ENCODE measurements around the gene KBTBD12.
"Not testable (repeated sequence)": the region's sequence is repeated elsewhere in the genome, so short reads cannot be mapped to it uniquely, and the experiment has no call there.

The KBTBD12 gene

GRCh38 chr3:127903611-127904375 lies 11.2 kb upstream of the KBTBD12 start:
- no peak for DNase-seq (ENCODE audit: low read depth)

DNA sequence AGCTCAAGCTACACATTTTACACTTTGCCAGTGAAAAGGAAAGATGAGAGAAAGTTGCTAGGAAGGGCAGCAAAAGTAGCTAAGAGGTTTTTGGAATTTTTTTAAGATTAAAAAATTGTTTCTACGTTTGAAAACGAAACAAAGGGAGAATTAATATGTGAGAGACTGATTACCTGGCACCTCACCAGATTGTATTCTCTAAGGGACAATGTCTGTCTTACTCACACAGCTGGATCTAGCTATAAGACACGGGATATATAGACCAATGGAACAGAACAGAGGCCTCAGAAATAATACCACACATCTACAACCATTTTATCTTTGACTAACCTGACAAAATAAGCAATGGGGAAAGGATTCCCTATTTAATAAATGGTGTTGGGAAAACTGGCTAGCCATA lies 9.5 kb upstream of the KBTBD12 start:
- no peak for DNase-seq (ENCODE audit: low read depth)

DNA sequence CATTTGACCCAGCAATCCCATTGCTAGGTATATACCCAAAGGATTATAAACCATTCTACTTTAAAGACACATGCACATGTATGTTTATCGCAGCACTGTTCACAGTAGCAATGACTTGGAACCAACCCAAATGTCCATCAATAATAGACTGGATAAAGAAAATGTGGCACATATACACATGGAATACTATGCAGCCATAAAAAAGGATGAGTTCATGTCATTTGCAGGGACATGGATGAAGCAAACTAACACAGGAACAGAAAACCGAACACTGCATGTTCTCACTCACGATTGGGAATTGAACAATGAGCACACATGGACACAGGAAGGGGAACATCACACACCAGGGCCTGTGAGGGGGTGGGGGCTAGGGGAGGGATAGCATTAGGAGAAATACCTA lies 8.4 kb upstream of the KBTBD12 start:
- not testable (repeated sequence) for DNase-seq (ENCODE audit: low read depth)

GRCh38 chr3:127908202-127908601 lies 6.8 kb upstream of the KBTBD12 start:
- DNase-seq (ENCODE audit: low read depth) = no peak

DNA sequence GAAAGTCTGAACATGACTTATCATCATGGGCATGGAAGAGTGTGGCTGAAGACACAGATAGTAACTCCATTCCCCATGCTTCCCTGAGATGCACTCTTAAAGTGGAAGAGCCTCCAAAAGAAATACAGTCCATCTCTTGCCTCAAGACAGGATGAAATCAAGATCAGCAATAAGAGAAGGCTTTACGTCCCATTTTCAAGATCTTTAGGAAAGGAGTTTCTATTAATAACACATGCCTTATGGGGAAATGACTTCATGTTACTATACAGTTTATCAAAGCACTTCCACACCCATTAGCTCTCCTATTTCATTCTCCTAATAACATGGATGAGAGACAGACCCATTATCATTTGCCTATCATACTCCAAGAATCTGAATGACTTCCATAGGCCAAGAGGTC lies 6.1 kb upstream of the KBTBD12 start:
- no peak for DNase-seq (ENCODE audit: low read depth)

DNA sequence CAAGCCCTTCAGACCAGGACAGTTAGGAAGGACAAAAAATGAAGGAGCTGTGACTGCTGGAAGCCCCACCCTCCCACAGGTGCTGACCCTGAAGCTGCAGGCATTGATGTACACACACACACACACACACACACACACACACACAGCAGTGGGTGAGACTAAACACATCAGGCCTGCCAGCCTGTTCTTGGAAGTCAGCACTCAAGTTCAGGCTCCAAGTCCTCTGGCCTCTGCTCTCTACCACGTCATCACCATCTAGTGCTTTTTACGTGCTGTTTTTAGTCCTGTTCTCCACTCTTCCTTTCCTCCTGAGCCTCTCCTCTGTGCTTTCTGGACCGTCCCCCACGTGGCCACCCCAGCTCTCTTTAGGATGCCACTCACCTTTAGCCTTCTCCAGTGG lies 5.4 kb upstream of the KBTBD12 start:
- DNase-seq (ENCODE audit: low read depth) = no peak

GRCh38 chr3:127911421-127911931 lies 3.6 kb upstream of the KBTBD12 start:
- no peak for DNase-seq (ENCODE audit: low read depth)

DNA sequence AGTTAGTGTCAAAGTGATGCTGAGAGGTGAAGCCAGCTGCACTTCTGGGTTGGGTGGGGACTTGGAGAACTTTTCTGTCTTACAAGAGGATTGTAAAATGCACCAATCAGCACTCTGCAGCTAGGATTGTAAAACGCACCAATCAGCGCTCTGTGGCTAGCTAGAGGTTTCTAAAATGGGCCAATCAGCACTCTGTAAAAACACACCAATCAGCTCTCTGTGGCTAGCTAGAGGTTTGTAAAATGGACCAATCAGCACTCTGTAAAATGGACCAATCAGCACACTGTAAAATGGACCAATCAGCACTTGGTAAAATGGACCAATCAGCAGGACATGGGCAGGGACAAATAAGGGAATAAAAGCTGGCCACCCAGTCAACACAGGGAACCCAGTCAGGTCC lies 1.2 kb upstream of the KBTBD12 start:
- DNase-seq (ENCODE audit: low read depth) = not testable (repeated sequence)

DNA sequence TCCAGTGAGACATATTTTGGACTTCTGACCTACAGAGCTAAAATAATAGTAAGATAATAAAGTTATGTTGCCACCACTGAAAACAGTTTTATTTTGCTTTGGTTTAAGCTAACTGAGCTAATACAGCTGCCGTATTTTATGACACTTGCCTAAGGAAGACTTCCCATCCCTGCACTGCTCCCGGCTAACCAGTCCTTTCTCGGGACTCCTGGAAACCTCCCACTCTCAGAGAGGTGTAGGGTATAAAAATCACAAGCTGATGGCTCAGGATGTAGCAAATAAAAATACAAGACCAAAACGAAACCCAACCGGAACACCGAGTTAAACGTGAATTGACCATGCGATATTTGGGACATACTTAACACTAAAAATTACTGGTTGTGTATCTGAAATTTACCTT lies 448 bp upstream of the KBTBD12 start:
- no peak for DNase-seq (ENCODE audit: low read depth)

DNA sequence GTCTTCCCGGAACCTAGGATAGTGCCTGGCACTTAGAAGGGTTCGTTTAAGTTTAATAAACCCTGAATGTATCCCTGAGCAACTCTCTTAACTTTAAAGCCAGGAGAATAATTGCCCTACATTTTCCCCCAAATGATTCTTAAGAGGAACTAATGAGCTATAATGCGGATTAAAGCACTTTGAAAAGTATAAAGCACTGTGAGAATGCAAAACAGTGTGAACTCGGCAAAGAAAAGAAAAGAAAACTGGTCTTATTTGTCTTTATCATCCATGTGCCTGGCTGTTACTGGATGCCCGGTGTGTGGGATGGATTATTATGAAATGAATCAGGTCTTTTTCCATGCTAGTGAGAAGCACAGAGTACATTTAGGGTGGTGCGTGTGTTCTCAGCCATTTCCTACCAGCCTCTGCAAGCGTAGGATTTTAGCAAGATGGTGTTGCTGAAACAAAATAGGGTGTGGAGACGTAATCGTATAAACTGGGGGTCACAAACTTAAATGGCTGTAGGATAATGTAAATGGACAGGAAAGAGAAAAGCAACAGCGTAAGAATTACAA lies 983 bp downstream of the KBTBD12 start:
- DNase-seq (ENCODE audit: low read depth) = no peak

DNA sequence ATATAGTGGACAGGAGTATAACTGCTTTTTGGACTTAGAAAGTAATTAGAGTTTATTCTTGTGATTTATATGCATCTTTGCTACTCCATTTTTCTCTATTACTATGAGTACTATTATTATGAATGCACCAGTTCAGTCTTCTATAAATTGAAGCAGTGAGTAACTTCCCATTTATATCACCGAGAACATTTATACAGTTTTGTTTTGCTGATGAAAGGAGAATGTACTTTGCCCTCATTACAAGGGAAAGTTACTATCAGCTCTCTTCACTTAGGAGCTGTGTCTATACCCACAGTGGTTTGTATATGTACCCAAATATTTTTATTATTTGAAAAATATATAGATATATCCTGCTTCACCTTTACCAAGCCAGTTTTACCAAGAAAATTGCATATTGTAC lies 5.7 kb downstream of the KBTBD12 start:
- DNase-seq (ENCODE audit: low read depth) = no peak

DNA sequence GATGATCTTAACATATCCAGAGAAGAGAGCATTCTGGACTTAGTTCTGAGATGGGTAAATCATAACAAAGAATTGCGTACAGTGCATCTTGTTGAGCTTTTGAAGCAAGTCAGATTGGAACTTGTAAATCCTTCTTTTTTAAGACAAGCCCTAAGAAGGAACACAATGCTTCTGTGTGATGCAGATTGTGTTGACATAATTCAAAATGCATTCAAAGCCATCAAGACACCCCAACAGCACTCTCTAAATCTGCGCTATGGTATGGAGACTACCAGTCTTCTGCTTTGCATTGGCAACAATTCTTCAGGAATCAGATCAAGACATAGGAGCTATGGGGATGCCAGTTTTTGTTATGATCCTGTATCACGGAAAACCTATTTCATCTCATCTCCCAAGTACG lies 8.6 kb downstream of the KBTBD12 start:
- DNase-seq (ENCODE audit: low read depth) = no peak

GRCh38 chr3:127925384-127925783 lies 10.4 kb downstream of the KBTBD12 start:
- DNase-seq (ENCODE audit: low read depth) = no peak

GRCh38 chr3:127927829-127928604 lies 13.0 kb downstream of the KBTBD12 start:
- no peak for DNase-seq (ENCODE audit: low read depth)

DNA sequence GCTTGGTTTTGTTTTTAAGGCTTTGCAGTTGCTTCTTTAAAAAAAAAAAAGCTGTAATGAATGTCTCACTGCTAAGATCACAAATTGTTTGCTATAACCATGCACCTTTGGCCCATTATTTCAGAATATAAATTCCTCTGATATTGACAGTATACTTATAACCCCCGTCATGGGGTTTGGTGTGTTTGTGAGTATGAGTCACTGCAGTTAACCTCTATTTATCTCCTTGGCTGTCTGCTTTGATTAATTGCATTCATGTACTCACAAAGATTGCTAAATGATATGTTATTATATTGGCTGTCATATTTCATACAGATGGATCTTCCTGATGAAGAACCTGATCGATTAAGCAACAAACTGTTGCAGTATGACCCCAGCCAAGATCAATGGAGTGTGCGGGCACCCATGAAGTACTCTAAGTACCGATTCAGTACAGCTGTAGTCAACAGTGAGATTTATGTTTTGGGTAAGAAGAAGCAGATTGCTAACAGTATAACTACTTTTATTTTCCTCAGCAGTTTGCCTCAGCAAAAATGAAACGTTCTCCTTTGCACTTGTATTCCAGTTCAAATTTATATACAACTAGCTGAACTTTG lies 14.9 kb downstream of the KBTBD12 start:
- DNase-seq (ENCODE audit: low read depth) = no peak

DNA sequence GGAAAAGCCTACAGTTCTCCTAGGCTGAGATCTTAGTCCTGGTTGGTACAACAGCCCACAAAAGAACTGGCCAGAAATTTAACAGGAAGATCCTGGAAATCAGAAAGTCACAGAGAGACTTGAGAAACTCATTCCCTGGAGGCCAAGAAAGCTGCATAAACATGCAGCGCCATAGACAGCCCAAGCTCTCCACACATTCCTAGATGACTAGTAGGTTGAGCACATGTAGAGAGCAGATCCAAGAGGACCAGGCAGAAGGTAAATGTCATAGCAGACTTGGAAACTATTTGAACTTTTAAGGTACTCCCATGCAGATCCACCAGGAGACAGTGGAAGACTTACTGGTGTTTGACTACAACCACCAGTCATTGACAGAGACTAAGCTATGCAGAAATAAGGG lies 18.4 kb downstream of the KBTBD12 start:
- no peak for DNase-seq (ENCODE audit: low read depth)

GRCh38 chr3:127938800-127939199 lies 23.8 kb downstream of the KBTBD12 start:
- DNase-seq (ENCODE audit: low read depth) = no peak

DNA sequence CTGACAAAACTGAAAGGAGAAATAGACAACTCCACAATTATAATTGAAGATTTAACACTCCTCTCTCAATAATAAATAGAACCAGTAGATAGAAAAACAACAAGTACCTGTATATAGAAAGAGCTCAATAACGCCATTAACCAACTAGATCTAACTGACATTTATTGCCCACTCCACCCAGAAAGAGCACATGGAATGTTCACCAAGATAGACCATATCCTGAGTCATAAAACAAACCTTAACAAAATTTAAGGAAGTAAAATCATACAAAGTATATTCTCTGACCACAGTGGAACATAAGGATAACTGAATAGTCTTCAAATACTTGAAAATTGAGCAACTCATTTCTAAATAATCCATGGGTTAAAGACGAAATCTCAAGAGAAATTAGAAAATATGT lies 25.1 kb downstream of the KBTBD12 start:
- no peak for DNase-seq (ENCODE audit: low read depth)

DNA sequence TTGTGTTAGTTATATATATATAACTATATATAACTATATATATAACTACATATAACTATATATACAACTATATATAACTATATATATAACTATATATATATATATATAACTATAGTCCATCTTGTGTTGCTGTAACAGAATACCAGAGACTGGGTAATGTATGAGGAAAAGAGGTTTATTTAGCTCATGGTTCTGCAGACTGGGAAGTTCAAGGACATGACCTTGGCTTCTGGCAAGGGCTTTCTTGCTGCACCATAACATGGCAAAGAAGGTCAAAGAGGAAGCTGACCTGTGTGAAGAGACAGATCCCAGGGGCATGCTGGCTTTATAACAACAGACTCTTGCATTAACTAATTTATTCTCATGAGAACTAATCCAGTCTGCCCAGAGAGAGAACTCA lies 27.6 kb downstream of the KBTBD12 start:
- DNase-seq (ENCODE audit: low read depth) = no peak

DNA sequence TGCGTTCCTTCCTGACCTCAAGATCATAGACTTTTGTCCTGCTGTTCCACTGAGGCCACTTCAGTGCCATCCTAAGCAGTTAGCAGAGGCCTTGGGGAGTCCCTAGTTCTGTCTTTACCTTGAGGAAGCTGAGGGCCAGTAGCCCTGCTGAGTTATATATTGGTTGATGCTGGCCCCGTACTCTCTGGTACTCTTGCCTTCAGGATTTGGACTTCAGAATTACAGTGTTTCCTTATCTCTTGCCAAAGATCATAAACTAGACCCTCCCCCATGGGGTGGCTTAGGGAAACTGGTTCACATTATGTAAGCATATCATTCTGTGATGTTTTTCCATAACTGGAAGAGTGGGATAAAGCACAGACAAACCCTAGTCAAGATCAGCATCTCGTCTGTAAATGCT lies 33.2 kb downstream of the KBTBD12 start:
- DNase-seq (ENCODE audit: low read depth) = no peak

GRCh38 chr3:127949446-127950055 lies 34.5 kb downstream of the KBTBD12 start:
- DNase-seq (ENCODE audit: low read depth) = no peak

GRCh38 chr3:127951276-127951675 lies 36.2 kb downstream of the KBTBD12 start:
- no peak for DNase-seq (ENCODE audit: low read depth)

Data from activated T-helper 9 cell treated with anti-CD3 and anti-CD28 coated beads, Interleukin-2, amount 50 U/mL, for 16 hours (primary cell).